Ramos (cell line): Measurements from ENCODE around the gene DLGAP5.

ENCODE experiments used
- in situ Hi-C: fragments of 300-500 bp; cut with MboI; formaldehyde crosslinking; loops from one replicate; pipeline ENCODE4 v1.14.3; 2022; ENCODE audit warnings: low sequenced_read_pairs; ENCODE audit not compliant: unreplicated experiment

DLGAP5 gene

DNA sequence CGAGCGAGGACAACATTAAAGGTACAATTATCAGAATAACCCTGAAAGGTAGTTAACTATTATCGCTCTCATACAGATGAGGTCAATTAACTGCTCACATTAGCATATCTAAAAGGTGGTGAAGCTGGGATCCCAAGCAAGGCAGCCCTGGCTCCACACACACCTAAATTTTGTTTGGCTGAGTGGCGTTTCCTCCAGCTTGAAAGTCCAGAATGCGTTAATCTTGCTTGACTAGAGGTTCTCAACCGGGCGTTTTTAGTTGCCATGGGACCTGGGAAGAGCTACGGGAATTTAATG is 531 bp downstream of the DLGAP5 start:
- in situ Hi-C loops: no loop called here

DNA sequence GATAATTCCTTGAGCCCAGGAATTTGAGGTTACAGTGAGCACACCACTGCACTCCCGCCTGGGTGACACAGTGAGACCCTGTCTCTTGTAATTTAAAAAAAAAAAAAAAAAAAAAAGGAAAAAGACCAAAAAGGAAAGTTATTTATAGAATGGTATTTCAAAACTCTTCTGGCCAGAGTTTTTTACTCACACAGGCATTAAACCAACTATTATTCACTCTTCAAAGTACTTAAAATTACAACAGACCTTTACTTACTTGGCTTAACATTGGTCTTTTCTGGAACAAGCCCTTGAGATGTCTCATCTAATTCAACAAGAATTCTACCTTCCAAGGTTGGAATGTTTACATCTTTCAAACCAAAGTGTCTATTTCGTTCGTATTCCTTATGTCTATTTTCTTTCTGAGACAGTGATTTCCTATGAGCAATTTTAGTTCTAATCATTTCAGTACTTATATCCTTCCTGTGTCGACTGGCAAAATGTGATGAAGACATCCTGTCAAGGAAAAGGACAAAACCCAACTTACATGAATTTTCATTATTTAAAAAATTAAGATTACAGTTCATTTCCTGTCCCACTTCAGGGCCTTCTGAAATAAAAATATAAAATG is 2.6 kb downstream of the DLGAP5 start:
- in situ Hi-C loops: no loop called here

GRCh38 chr14:55180434-55180833 is 11.0 kb downstream of the DLGAP5 start:
- in situ Hi-C loops: no loop called here

DNA sequence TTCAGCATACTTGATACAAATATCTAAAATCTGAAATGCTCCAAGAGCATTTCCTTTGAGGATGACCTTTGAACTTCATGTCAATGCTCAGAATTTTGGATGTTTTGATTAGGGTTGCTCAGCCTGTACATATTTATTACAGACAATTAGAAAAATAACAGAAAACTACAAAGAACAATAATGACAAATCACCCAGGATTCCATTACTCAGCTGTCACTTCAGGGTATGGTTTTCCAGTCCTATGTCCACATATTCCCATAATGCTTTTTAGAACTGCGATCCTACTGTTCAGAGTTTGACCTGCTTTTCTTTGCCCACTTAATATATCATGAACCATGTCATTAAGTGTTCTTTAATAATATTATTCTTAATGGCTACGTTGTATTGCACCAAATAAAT is 11.4 kb downstream of the DLGAP5 start:
- in situ Hi-C loops: no loop called here

GRCh38 chr14:55170526-55170925 is 20.9 kb downstream of the DLGAP5 start:
- in situ Hi-C loops: no loop called here

DNA sequence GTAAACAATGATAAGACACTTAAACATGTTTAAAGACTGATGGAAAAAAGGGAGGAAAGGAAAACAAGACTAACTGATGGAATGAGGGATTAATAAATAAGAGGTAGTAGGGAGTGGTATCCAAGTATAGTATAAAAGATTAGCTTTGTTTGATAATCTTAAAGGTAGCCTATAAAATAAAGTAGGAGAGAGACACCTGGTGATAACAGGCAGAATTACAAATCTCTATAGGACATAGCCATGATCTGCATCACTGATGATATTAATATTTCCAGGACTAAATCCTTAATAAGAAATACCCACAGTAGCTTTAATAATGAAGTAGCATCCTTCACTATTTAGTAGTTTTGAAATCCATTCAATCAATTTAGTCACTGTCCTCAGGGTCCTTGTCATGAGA is 30.4 kb downstream of the DLGAP5 start:
- in situ Hi-C loops: no loop called here

DNA sequence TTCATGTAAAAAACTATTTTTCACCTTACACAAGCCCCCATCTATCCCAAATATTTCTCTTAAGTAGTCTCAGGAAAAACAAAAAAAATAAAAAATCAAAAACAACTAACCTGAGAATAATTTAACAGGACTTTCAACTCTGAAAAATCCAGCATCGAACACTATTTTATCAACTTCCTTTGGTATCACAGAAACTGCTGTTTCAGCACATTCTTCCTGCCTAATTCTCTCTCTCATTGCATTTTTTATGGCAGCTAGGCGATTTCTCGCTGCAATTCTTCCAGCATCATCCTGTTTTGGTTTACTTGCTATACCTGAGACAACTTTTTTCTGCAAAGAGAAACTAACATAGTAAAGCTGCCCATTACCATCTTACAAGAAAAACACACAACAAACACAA is 33.0 kb downstream of the DLGAP5 start:
- in situ Hi-C loops: loop anchor here (5.0 kb wide), 1 partner anchor 66 kb away; no protein-coding TSS in a partner anchor

DNA sequence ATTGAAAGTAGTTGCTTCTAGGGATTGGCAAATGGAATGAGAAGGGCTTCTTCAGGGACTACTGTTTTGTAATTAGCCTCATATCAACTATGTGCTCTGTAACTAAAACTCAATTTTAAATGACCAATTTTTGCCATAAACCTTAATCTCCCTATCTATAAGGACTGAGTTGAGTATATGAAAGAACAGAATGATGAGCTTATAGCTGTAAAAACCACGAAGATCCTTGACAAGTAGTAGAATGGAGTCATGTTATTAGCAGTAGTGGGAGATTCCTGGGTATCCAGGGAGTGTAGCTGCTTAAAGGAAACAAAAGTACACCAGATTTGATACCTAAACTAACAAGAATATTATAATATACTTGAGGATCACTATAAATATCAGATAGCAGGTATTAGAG is 34.3 kb downstream of the DLGAP5 start:
- in situ Hi-C loops: loop anchor here (5.0 kb wide), 1 partner anchor 65 kb away; no protein-coding TSS in a partner anchor

DNA sequence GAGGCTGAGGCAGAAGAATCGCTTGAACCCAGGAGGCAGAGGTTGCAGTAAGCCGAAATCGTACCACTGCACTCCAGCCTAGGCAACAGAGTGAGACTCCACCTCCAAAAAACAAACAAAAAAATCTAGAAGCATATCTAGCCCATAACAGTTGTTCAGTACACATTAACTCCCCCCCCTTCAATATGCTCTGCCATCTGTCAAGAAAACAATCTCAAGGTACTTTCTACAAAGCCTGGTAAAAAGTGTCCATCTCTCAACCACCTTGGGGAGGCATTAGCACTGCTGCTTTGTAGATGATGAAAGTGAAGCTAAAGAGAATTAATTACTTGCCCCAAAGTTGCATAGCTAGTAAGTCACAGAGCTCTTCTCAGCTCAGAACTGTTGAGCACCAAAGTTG is 37.4 kb downstream of the DLGAP5 start:
- in situ Hi-C loops: no loop called here

- in situ Hi-C loops: no loop called here
Measured at GRCh38 chr14:55152052-55152753, 39.2 kb downstream of the DLGAP5 start.

GRCh38 chr14:55151601-55152000 is 39.8 kb downstream of the DLGAP5 start:
- in situ Hi-C loops: no loop called here

DNA sequence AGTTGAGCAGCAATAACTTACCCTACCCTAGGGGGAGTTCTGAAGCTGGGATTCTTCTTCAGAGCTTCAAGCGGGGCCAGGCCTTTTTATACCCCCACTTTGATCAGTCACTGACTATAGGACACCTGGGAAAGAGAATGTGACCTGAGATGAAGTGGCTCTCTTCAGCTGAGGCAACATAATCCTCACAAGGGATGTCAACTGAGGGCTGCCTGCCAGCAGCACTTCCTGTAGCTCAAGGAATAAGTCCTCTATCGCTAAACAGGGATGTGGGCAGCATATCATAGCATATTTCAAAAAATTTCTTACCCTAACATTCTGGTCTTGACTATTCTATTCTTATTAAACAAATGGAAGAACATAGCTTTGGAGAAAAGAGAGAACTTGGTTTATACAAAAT is 45.0 kb downstream of the DLGAP5 start:
- in situ Hi-C loops: no loop called here

DNA sequence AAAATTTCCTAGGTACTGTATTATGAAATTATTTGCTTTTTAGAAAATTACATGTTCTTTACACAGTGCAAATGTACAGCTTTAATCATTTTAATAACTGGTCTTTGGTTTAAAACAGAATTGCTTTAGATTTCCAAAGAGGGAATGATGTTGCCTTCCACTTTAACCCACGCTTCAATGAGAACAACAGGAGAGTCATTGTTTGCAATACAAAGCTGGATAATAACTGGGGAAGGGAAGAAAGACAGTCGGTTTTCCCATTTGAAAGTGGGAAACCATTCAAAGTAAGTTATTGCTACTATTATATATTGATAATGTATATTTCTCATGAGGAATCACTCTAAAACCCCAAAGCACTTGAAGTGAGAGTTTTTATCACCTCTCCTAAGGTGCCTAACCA is 48.9 kb downstream of the DLGAP5 start:
- in situ Hi-C loops: no loop called here

DNA sequence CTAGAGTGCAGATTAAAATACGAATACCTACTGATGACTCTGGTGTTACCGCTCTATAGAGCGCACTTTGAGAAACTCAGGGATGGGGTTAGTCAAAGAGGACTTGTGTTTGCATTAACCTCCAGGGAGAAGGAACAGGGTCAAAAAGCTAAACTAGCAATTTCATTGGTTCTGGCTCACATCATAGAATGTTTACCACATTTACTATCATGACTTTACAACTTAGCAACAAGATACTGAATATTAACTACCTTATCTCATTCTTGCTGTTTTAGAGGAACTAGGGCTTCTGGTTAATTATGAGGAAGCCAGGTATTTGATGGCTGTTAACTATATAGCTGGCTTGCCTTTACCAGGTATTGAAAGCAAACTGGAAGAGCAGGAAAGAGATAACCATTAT is 49.6 kb downstream of the DLGAP5 start:
- in situ Hi-C loops: no loop called here

DNA sequence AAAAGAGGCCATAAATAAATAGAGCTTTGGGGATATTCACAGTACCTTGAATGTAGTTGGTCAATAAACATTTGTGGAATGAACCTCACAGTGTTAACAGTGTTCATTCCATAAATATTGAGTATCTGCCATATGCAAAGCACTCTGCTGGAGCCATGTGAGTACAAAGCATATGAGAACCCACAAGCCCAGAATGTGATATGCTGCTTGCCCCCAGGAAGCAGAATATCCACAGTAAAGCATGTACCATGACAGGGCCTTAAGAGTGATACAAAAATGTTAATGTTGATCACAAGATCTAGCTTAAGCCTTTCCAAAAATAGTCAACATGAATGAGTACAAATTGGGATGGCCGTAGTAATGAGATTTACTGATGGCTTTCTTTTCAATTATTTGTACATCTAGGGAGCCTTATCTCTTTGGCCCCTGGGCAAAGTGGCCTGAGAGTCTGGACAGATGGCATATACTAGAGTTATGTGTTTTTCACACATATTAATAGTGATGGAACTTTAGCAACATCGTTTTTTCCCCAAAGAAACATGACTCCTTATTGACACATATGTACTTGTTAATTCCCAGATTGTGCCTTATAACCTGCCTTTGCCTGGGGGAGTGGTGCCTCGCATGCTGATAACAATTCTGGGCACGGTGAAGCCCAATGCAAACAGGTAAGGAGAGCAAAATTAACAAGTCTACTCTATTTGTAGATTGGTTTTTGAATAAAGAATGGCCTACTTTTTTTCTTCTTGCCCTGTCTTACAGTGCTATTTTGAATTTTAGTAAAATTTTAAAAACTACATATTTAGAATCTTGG is 51.5 kb downstream of the DLGAP5 start:
- in situ Hi-C loops: no loop called here

DNA sequence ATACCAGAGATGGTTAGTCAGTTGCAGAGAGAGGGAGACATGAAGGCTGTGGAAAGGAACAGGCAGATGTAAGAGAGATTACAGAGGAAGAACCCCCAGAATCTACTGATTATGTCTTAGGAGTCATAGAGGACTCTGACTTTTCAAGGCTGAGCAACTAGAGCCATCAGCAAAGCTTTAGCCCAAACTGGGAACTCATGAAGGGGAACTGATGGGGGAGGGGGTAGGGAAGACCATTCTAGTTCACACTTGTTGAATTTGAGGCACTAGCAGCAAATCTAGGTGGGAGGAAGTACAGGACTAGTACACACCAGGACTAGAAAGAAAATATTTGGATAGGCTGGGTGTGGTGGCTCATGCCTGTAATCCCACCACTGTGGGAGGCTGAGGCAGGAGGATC is 52.2 kb downstream of the DLGAP5 start:
- in situ Hi-C loops: no loop called here

DNA sequence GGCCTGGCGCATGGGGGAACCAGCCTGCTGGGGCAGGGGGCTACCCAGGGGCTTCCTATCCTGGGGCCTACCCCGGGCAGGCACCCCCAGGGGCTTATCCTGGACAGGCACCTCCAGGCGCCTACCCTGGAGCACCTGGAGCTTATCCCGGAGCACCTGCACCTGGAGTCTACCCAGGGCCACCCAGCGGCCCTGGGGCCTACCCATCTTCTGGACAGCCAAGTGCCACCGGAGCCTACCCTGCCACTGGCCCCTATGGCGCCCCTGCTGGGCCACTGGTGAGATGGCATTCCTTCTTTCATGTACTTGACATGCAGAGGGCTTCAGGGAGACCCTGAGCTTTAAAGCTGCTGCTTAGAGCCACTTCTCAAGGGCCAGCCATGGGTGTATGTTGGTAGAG is 53.3 kb downstream of the DLGAP5 start:
- in situ Hi-C loops: no loop called here

DNA sequence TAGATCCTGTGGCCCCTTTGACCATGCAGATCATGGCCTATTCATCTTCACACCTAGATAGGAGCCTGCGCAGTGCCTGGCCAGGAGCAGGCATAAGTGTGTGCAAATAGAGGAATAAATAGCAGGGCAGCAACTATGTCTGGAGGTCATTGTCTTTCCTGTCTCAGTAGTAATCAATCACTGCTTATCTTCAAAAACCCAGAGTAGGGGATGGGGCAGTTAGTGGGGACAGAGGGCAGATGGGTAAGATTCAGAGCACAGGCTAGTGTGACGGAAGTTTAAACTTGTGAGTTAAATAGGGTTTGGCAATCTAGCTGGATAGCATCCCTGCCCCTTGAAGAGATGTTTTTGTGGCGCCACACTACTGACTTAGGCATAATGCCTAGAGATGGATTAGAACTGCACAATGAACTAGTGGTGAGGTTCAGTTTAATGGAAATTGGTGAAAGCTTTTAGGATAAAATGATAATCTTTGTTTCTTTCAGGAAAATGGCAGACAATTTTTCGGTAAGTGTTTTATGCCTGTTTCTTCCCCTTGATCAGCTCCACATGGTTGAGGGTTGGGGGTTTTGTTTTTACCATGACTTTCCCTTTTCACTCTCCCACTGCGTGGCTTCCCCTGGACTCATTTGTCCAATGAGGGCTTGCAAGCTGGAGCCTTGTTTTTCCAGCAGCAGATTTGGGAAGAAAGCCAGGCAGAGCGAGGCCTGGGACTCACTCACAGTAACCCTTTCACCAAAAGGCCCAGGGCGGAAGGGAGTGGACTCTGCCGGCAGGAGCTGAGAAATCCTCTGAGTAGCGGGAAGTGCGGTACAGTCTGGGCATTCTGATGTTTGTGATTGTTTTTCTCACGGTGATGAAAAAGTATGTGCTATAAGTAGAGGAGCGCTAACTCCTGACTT is 54.2 kb downstream of the DLGAP5 start:
- in situ Hi-C loops: no loop called here

GRCh38 chr14:55136241-55136640 is 55.1 kb downstream of the DLGAP5 start:
- in situ Hi-C loops: no loop called here

DNA sequence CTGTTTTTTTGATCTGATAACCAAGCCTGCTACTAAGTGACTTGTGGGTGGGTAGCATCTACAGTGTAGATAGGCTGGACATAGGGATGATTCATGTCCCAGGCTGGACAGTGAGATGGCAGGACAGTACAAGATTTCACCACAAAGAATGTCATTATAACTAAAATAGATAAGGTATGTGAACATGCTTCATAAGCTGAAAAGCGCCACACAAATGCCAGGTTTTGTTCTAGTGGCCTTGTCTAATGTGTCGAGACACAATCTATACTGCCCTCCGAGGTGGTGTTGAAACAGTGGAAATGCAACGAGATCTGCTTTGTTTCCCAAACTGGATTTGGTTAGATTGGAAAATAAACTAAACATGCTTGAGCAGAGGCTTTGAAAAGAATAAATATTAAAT is 58.0 kb downstream of the DLGAP5 start:
- in situ Hi-C loops: no loop called here
